ENCODE measurements around the gene GARNL3. TPM values are rescaled to one million over a fixed set of nuclear protein-coding genes. Genes with fewer than 3 reads are reported as not detected.

The GARNL3 gene
- total RNA-seq, 1 experiment from 2014 or later: 11.8 TPM

- POLR2A ChIA-PET: no interaction called here
- Histone ChIP-seq H3K36me3 (ENCODE audit: control insufficient read depth, insufficient read depth, low read length) (no peaks in the 10 kb centered on the region), H3K27me3 (replicated peaks; ENCODE audit: control insufficient read depth, insufficient read depth, low read length) (no peaks in the 10 kb centered on the region), H3K9me3 (no peaks in the 10 kb centered on the region), H3K4me1 (no peaks in the 10 kb centered on the region), H3K4me3 (ENCODE audit: low read depth, low read length) (no peak overlapping the region)
- no peak for TF ChIP-seq CTCF (IDR thresholded peaks at IDR 0.05; ENCODE audit: insufficient read depth in 1 of 2, low read depth in 1 of 2, low read length in 1 of 2, severe bottlenecking in 1 of 2, unreplicated experiment in 1 of 2)
- no peak for DNase-seq
- Mint-ChIP-seq H3K27me3 (ENCODE audit: insufficient read depth, unreplicated experiment) (no peaks in the 10 kb centered on the region), H3K4me1 (ENCODE audit: low read depth, unreplicated experiment) (no peaks in the 10 kb centered on the region), H3K36me3 (ENCODE audit: insufficient read depth, unreplicated experiment) (peaks cover 6% of the 10 kb centered on the region), H3K27ac (ENCODE audit: unreplicated experiment) (no peak overlapping the region), H3K4me3 (ENCODE audit: unreplicated experiment) (no peak overlapping the region), H3K9me3 (ENCODE audit: unreplicated experiment) (no peaks in the 10 kb centered on the region)
- BruUV-seq (replicated peaks): no TSS peak
- CTCF ChIA-PET: no interaction called here
- intact Hi-C loops (cut with micrococcal nuclease; ENCODE audit: unreplicated experiment): no loop called here
These were observed 31.0 kb upstream of the GARNL3 start for GRCh38 chr9:127233550-127233949.

GRCh38 chr9:127233989-127234388, 30.6 kb upstream of the GARNL3 start:
- H3K4me1 ChIP-seq: no peaks in the 10 kb centered on the region
- Mint-ChIP-seq H3K36me3 (ENCODE audit: insufficient read depth, unreplicated experiment) (peaks cover 6% of the 10 kb centered on the region), H3K27ac (ENCODE audit: unreplicated experiment) (no peak overlapping the region), H3K4me3 (ENCODE audit: unreplicated experiment) (no peak overlapping the region), H3K9me3 (ENCODE audit: unreplicated experiment) (no peaks in the 10 kb centered on the region), H3K4me1 (ENCODE audit: low read depth, unreplicated experiment) (no peaks in the 10 kb centered on the region), H3K27me3 (ENCODE audit: insufficient read depth, unreplicated experiment) (no peaks in the 10 kb centered on the region)
- no TSS peak for BruUV-seq (replicated peaks)
- H3K27me3 ChIP-seq (replicated peaks; ENCODE audit: control insufficient read depth, insufficient read depth, low read length): no peaks in the 10 kb centered on the region
- DNase-seq: no peak
- TF ChIP-seq CTCF (IDR thresholded peaks at IDR 0.05; ENCODE audit: insufficient read depth in 1 of 2, low read depth in 1 of 2, low read length in 1 of 2, severe bottlenecking in 1 of 2, unreplicated experiment in 1 of 2): no peak
- H3K36me3 ChIP-seq (ENCODE audit: control insufficient read depth, insufficient read depth, low read length): no peaks in the 10 kb centered on the region
- intact Hi-C loops (cut with micrococcal nuclease; ENCODE audit: unreplicated experiment): no loop called here
- CTCF ChIA-PET: no interaction called here
- no peaks in the 10 kb centered on the region for H3K9me3 ChIP-seq
- no peak overlapping the region for H3K4me3 ChIP-seq (ENCODE audit: low read depth, low read length)
- POLR2A ChIA-PET: no interaction called here

- H3K4me3 ChIP-seq (ENCODE audit: low read depth, low read length): no peak overlapping the region
- H3K9me3 ChIP-seq: no peaks in the 10 kb centered on the region
- no TSS peak for BruUV-seq (replicated peaks)
- no peak for DNase-seq
- no peak for TF ChIP-seq CTCF (IDR thresholded peaks at IDR 0.05; ENCODE audit: insufficient read depth in 1 of 2, low read depth in 1 of 2, low read length in 1 of 2, severe bottlenecking in 1 of 2, unreplicated experiment in 1 of 2)
- H3K4me1 ChIP-seq: no peaks in the 10 kb centered on the region; the same call in 1 of the 2 replicates
- no peaks in the 10 kb centered on the region for H3K36me3 Mint-ChIP-seq (ENCODE audit: insufficient read depth, unreplicated experiment)
- H3K9me3 Mint-ChIP-seq (ENCODE audit: unreplicated experiment): no peaks in the 10 kb centered on the region
- intact Hi-C loops (cut with micrococcal nuclease; ENCODE audit: unreplicated experiment): no loop called here
- peaks cover 6% of the 10 kb centered on the region for H3K4me1 Mint-ChIP-seq (ENCODE audit: low read depth, unreplicated experiment)
- no peaks in the 10 kb centered on the region for H3K27me3 ChIP-seq (replicated peaks; ENCODE audit: control insufficient read depth, insufficient read depth, low read length)
- ChIA-PET CTCF (no interaction called here), POLR2A (no interaction called here)
- H3K36me3 ChIP-seq (ENCODE audit: control insufficient read depth, insufficient read depth, low read length): no peaks in the 10 kb centered on the region
- H3K27me3 Mint-ChIP-seq (ENCODE audit: insufficient read depth, unreplicated experiment): no peaks in the 10 kb centered on the region
- H3K4me3 Mint-ChIP-seq (ENCODE audit: unreplicated experiment): no peak overlapping the region
- H3K27ac Mint-ChIP-seq (ENCODE audit: unreplicated experiment): no peak overlapping the region
These were observed 26.8 kb upstream of the GARNL3 start for GRCh38 chr9:127237801-127238200.
